Thoracic aorta (tissue), 2 donors: Measurements from ENCODE around the gene DISP3. TPM values are rescaled to one million over a fixed set of nuclear protein-coding genes. Genes with fewer than 3 reads are reported as not detected.

Experiments
- ATAC-seq: fragments of 150-250 bp; one replicate; pipeline ENCODE4 v1.8.0; 2017; ENCODE audit warnings: low read depth; ENCODE audit not compliant: insufficient number of reproducible peaks, low FRiP score
- DNase-seq: peaks from one replicate; pipeline ENCODE4 v3.0.0-alpha.2; 2020; ENCODE audit warnings: low spot score
- H3K27ac ChIP-seq, 2 donors: fragments of 200-600 bp; sonication (generic); 1 replicate in 1 of 2; 2 replicates in 1 of 2; pipeline ENCODE4 v1.5.1; 2016; ENCODE audit warnings: mild to moderate bottlenecking in 2 of 2, moderate library complexity in 2 of 2
- H3K27me3 ChIP-seq: fragments of 200-600 bp; sonication (generic); replicated peaks from 2 replicates; pipeline ENCODE4 v1.6.0; 2016; ENCODE audit warnings: mild to moderate bottlenecking; ENCODE audit not compliant: insufficient read depth
- H3K36me3 ChIP-seq: fragments of 200-600 bp; sonication (generic); one replicate; pipeline ENCODE4 v1.5.1; 2016
- H3K4me1 ChIP-seq, 2 donors: fragments of 200-600 bp; sonication (generic); 1 replicate in 1 of 2; 2 replicates in 1 of 2; pipeline versions ENCODE4 v1.5.1 to v1.6.0; 2016; ENCODE audit warnings: low read depth in 2 of 2, mild to moderate bottlenecking in 1 of 2; ENCODE audit not compliant: control insufficient read depth in 1 of 2
- H3K4me3 ChIP-seq: fragments of 200-600 bp; sonication (generic); 2 replicates; pipeline ENCODE4 v1.5.1; 2016; ENCODE audit warnings: mild to moderate bottlenecking
- H3K9me3 ChIP-seq: fragments of 200-600 bp; sonication (generic); 2 replicates; pipeline ENCODE4 v1.5.1; 2016
- CTCF ChIP-seq: fragments of 200-600 bp; sonication (generic); IDR thresholded peaks from one replicate; pipeline ENCODE4 v1.5.1; 2019; ENCODE audit warnings: antibody characterized with exemption
- total RNA-seq, 2 donors: library from RNA; depleted of rRNA; stranded (reverse); fragments of >200 nt; gene quantifications; one replicate each; pipeline versions ENCODE4 v1.1.0 to v1.2.3, GENCODE V29; 2016

DISP3 gene
- total RNA-seq, 2 donors from 2014 or later = not detected

- ATAC-seq (no peak), DNase-seq (no peak)
- Histone ChIP-seq H3K36me3 (no peaks in the 10 kb centered on the region), H3K4me3 (no peak overlapping the region), H3K27ac (no peak overlapping the region), H3K27me3 (no peaks in the 10 kb centered on the region), H3K9me3 (no peaks in the 10 kb centered on the region), H3K4me1 (no peaks in the 10 kb centered on the region)
- no peak for TF ChIP-seq CTCF
These were observed 59.1 kb downstream of the DISP3 start for GRCh38 chr1:11537854-11538591.

DNA sequence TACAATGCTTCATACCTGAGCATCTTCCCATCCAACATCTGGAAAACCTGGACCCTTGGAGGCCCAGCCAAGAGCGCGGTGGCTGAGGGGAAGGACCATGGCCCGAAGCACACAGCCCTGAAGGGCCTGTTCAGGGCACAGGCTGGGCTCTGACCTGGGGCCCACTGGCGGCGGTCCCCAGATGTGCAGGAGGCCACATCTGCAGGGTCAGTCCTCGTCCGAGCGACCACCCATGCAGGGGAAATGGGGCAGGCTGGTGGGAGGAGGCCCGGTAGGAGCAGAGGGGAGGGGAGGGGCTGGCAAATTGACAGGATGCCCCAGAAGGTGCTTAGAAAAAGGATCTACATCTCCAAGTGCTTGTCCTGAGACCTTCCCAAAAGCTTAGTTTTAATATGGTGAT is 59.9 kb downstream of the DISP3 start:
- ATAC-seq (no peak), DNase-seq (no peak)
- Histone ChIP-seq H3K9me3 (no peaks in the 10 kb centered on the region), H3K27ac (no peak overlapping the region), H3K4me1 (no peaks in the 10 kb centered on the region), H3K27me3 (no peaks in the 10 kb centered on the region), H3K36me3 (no peaks in the 10 kb centered on the region), H3K4me3 (no peak overlapping the region)
- TF ChIP-seq CTCF = no peak

- Histone ChIP-seq H3K27ac (no peak overlapping the region), H3K27me3 (no peaks in the 10 kb centered on the region), H3K4me1 (no peaks in the 10 kb centered on the region), H3K4me3 (no peak overlapping the region), H3K9me3 (no peaks in the 10 kb centered on the region), H3K36me3 (no peaks in the 10 kb centered on the region)
- ATAC-seq (no peak), DNase-seq (no peak)
- no peak for TF ChIP-seq CTCF
These were observed 61.2 kb downstream of the DISP3 start for GRCh38 chr1:11539850-11540772.

GRCh38 chr1:11540773-11541160 is 61.8 kb downstream of the DISP3 start:
- H3K4me3 ChIP-seq = no peak overlapping the region
- H3K36me3 ChIP-seq = no peaks in the 10 kb centered on the region
- H3K4me1 ChIP-seq = no peaks in the 10 kb centered on the region
- no peaks in the 10 kb centered on the region for H3K9me3 ChIP-seq
- DNase-seq (no peak), ATAC-seq (no peak)
- no peak overlapping the region for H3K27ac ChIP-seq
- TF ChIP-seq CTCF = no peak
- no peaks in the 10 kb centered on the region for H3K27me3 ChIP-seq

- no peak for TF ChIP-seq CTCF
- ATAC-seq (no peak), DNase-seq (no peak)
- H3K4me3 ChIP-seq = no peak overlapping the region
- no peak overlapping the region for H3K27ac ChIP-seq
- H3K27me3 ChIP-seq = no peaks in the 10 kb centered on the region
- H3K36me3 ChIP-seq = no peaks in the 10 kb centered on the region
- H3K9me3 ChIP-seq = no peaks in the 10 kb centered on the region
- H3K4me1 ChIP-seq = no peaks in the 10 kb centered on the region
These were observed 62.3 kb downstream of the DISP3 start for GRCh38 chr1:11541236-11541635.
